HEK293 (cell line): Measurements from ENCODE around the gene RBMS3.

ENCODE experiments used
- CTCF ChIA-PET: fragments of 350-600 bp; formaldehyde crosslinking; extraction: SDS; loops from one replicate; lab custom pipeline; 2021; ENCODE audit warnings: antibody characterized with exemption; lab: Yijun Ruan, JAX
- POLR2A ChIA-PET: fragments of 300-600 bp; formaldehyde crosslinking; extraction: SDS; loops from one replicate; lab custom pipeline; 2020; ENCODE audit warnings: antibody characterized with exemption, inconsistent platforms; lab: Yijun Ruan, JAX
- H3K27ac ChIP-seq: fragments of 200-500 bp; sonication (Bioruptor generic); 2 replicates; pipeline ENCODE4 v1.5.1; 2014; ENCODE audit warnings: low read depth, low read length, control low read depth, inconsistent platforms; ENCODE audit errors: extremely low read depth
- H3K36me3 ChIP-seq, 2 experiments: fragments of 200-500 bp in 1 of 2; sonication (Bioruptor generic) in 1 of 2; 1 replicate in 1 of 2; 2 replicates in 1 of 2; pipeline ENCODE4 v1.5.1; 2014 to 2017; ENCODE audit warnings: inconsistent platforms in 2 of 2, low read length in 2 of 2; ENCODE audit not compliant: control insufficient read depth in 2 of 2, insufficient read depth in 1 of 2
- H3K4me1 ChIP-seq: fragments of 200-500 bp; sonication (Bioruptor generic); 2 replicates; pipeline ENCODE4 v1.5.1; 2014; ENCODE audit warnings: mild to moderate bottlenecking, low read length, inconsistent platforms; ENCODE audit not compliant: control insufficient read depth, insufficient read depth
- H3K4me3 ChIP-seq: 2 replicates; pipeline ENCODE4 v1.5.1; 2011; ENCODE audit warnings: low read depth, mild to moderate bottlenecking, control low read depth, low read length, moderate library complexity
- H3K9me3 ChIP-seq: fragments of 200-500 bp; sonication (Bioruptor generic); 2 replicates; pipeline ENCODE4 v1.5.1; 2014; ENCODE audit warnings: low read depth, low read length, inconsistent platforms; ENCODE audit not compliant: control insufficient read depth, insufficient read depth
- AEBP2 ChIP-seq: fragments of 450-650 bp; formaldehyde crosslinking; IDR thresholded peaks from 2 replicates; pipeline ENCODE4 v1.5.1; 2016; ENCODE audit warnings: missing biosample characterization, missing genetic modification characterization, borderline replicate concordance
- GFI1B ChIP-seq: fragments of 450-650 bp; formaldehyde crosslinking; IDR thresholded peaks from 2 replicates; pipeline ENCODE4 v1.5.1; 2016; ENCODE audit warnings: missing biosample characterization, missing genetic modification characterization
- HOXA7 ChIP-seq: sonication (generic); formaldehyde crosslinking; IDR thresholded peaks from 2 replicates; pipeline ENCODE4 v1.8.1; 2022; ENCODE audit warnings: missing genetic modification reagents, borderline replicate concordance
- ZNF248 ChIP-seq: fragments of 450-650 bp; formaldehyde crosslinking; IDR thresholded peaks from 2 replicates; pipeline ENCODE4 v1.5.1; 2017; ENCODE audit warnings: missing biosample characterization, missing genetic modification characterization
- ZNF501 ChIP-seq: fragments of 450-650 bp; formaldehyde crosslinking; IDR thresholded peaks from 2 replicates; pipeline ENCODE4 v1.5.1; 2016; ENCODE audit warnings: missing biosample characterization, missing genetic modification characterization
- ZNF514 ChIP-seq: fragments of 450-650 bp; formaldehyde crosslinking; IDR thresholded peaks from 2 replicates; pipeline ENCODE4 v1.5.1; 2016; ENCODE audit warnings: missing biosample characterization, missing genetic modification characterization
- ZNF560 ChIP-seq: fragments of 450-650 bp; formaldehyde crosslinking; IDR thresholded peaks from 2 replicates; pipeline ENCODE4 v1.5.1; 2017; ENCODE audit warnings: missing biosample characterization, missing genetic modification characterization, borderline replicate concordance
- ZNF664 ChIP-seq: fragments of 450-650 bp; formaldehyde crosslinking; IDR thresholded peaks from 2 replicates; pipeline ENCODE4 v1.5.1; 2016; ENCODE audit warnings: missing biosample characterization, missing genetic modification characterization
- ZNF76 ChIP-seq: fragments of 450-650 bp; formaldehyde crosslinking; IDR thresholded peaks from 2 replicates; pipeline ENCODE4; 2016; ENCODE audit warnings: low read depth, missing biosample characterization, missing genetic modification characterization, borderline replicate concordance
- ZSCAN23 ChIP-seq: fragments of 450-650 bp; formaldehyde crosslinking; IDR thresholded peaks from 2 replicates; pipeline ENCODE4 v1.5.1; 2016; ENCODE audit warnings: missing biosample characterization, missing genetic modification characterization
- TF ChIP-seq, protein P1 (sequence below): fragments of 450-650 bp; formaldehyde crosslinking; IDR thresholded peaks from 2 replicates; pipeline ENCODE4 v1.5.1; 2016; ENCODE audit warnings: missing biosample characterization, missing genetic modification characterization, borderline replicate concordance
- TF ChIP-seq, protein P2 (sequence below): fragments of 450-650 bp; formaldehyde crosslinking; IDR thresholded peaks from 2 replicates; pipeline ENCODE4 v1.5.1; 2016; ENCODE audit warnings: missing biosample characterization, missing genetic modification characterization
- TF ChIP-seq, protein P3 (sequence below): fragments of 450-650 bp; formaldehyde crosslinking; IDR thresholded peaks from 2 replicates; pipeline ENCODE4 v1.5.1; 2017; ENCODE audit warnings: missing biosample characterization, missing genetic modification characterization

RBMS3 gene

GRCh38 chr3:29552051-29552450 lies 271.2 kb downstream of the RBMS3 start (continued):
- TF ChIP-seq, protein P1, sequence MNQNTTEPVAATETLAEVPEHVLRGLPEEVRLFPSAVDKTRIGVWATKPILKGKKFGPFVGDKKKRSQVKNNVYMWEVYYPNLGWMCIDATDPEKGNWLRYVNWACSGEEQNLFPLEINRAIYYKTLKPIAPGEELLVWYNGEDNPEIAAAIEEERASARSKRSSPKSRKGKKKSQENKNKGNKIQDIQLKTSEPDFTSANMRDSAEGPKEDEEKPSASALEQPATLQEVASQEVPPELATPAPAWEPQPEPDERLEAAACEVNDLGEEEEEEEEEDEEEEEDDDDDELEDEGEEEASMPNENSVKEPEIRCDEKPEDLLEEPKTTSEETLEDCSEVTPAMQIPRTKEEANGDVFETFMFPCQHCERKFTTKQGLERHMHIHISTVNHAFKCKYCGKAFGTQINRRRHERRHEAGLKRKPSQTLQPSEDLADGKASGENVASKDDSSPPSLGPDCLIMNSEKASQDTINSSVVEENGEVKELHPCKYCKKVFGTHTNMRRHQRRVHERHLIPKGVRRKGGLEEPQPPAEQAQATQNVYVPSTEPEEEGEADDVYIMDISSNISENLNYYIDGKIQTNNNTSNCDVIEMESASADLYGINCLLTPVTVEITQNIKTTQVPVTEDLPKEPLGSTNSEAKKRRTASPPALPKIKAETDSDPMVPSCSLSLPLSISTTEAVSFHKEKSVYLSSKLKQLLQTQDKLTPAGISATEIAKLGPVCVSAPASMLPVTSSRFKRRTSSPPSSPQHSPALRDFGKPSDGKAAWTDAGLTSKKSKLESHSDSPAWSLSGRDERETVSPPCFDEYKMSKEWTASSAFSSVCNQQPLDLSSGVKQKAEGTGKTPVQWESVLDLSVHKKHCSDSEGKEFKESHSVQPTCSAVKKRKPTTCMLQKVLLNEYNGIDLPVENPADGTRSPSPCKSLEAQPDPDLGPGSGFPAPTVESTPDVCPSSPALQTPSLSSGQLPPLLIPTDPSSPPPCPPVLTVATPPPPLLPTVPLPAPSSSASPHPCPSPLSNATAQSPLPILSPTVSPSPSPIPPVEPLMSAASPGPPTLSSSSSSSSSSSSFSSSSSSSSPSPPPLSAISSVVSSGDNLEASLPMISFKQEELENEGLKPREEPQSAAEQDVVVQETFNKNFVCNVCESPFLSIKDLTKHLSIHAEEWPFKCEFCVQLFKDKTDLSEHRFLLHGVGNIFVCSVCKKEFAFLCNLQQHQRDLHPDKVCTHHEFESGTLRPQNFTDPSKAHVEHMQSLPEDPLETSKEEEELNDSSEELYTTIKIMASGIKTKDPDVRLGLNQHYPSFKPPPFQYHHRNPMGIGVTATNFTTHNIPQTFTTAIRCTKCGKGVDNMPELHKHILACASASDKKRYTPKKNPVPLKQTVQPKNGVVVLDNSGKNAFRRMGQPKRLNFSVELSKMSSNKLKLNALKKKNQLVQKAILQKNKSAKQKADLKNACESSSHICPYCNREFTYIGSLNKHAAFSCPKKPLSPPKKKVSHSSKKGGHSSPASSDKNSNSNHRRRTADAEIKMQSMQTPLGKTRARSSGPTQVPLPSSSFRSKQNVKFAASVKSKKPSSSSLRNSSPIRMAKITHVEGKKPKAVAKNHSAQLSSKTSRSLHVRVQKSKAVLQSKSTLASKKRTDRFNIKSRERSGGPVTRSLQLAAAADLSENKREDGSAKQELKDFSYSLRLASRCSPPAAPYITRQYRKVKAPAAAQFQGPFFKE (tag by site-specific recombination), result no peak
- TF ChIP-seq GFI1B (tag by site-specific recombination), result no peak
- no peak for TF ChIP-seq ZSCAN23 (tag by site-specific recombination)
- no peak for TF ChIP-seq ZNF514 (tag by site-specific recombination)

DNA sequence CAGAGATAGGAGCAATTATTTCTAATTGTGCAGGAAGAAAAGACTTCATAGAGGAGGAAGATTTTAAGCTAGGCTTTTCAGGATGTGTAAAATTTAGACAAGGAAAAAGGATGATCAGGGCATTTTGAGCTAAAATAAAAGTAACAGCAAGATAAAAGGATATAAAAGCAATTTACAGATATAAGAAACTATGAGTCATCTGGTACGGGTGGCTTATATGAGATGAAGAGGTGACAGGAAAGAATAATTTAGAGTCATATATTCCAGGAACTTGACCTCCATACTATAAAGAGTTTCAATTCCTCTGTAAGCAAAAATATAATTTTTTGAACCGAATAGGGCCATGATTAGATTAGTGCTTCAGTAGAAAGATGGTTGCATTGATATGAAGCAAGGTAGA lies 273.7 kb downstream of the RBMS3 start:
- Histone ChIP-seq H3K4me3 (no peak overlapping the region), H3K27ac (no peak overlapping the region), H3K4me1 (no peaks in the 10 kb centered on the region; the same call in 1 of the 2 replicates), H3K36me3 (no peaks in the 10 kb centered on the region), H3K9me3 (no peaks in the 10 kb centered on the region)
- POLR2A ChIA-PET, result no interaction called here
- TF ChIP-seq ZNF514 (tag by site-specific recombination) (no peak), AEBP2 (tag by site-specific recombination) (no peak), HOXA7 (CRISPR knock-in tag) (no peak), ZNF664 (tag by site-specific recombination) (no peak), ZNF76 (no peak), ZNF501 (tag by site-specific recombination) (no peak), ZNF248 (tag by site-specific recombination) (no peak), ZNF560 (tag by site-specific recombination) (no peak)
- TF ChIP-seq, protein P2, sequence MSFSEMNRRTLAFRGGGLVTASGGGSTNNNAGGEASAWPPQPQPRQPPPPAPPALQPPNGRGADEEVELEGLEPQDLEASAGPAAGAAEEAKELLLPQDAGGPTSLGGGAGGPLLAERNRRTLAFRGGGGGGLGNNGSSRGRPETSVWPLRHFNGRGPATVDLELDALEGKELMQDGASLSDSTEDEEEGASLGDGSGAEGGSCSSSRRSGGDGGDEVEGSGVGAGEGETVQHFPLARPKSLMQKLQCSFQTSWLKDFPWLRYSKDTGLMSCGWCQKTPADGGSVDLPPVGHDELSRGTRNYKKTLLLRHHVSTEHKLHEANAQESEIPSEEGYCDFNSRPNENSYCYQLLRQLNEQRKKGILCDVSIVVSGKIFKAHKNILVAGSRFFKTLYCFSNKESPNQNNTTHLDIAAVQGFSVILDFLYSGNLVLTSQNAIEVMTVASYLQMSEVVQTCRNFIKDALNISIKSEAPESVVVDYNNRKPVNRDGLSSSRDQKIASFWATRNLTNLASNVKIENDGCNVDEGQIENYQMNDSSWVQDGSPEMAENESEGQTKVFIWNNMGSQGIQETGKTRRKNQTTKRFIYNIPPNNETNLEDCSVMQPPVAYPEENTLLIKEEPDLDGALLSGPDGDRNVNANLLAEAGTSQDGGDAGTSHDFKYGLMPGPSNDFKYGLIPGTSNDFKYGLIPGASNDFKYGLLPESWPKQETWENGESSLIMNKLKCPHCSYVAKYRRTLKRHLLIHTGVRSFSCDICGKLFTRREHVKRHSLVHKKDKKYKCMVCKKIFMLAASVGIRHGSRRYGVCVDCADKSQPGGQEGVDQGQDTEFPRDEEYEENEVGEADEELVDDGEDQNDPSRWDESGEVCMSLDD (tag by site-specific recombination), result no peak
- TF ChIP-seq, protein P3, sequence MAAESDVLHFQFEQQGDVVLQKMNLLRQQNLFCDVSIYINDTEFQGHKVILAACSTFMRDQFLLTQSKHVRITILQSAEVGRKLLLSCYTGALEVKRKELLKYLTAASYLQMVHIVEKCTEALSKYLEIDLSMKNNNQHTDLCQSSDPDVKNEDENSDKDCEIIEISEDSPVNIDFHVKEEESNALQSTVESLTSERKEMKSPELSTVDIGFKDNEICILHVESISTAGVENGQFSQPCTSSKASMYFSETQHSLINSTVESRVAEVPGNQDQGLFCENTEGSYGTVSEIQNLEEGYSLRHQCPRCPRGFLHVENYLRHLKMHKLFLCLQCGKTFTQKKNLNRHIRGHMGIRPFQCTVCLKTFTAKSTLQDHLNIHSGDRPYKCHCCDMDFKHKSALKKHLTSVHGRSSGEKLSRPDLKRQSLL (tag by site-specific recombination), result no peak
- CTCF ChIA-PET, result no interaction called here
